Erythroblast (primary cell): ENCODE results near the gene ANP32A.

ENCODE experiments used
- DNase-seq, 2 experiments: peaks; one replicate each; lab custom pipeline; 2025; lab: John Stamatoyannopoulos, UW
- GATA1 ChIP-seq: IDR thresholded peaks from 2 replicates; pipeline ENCODE4 v1.6.1; 2011; ENCODE audit warnings: low read depth, mild to moderate bottlenecking, control low read depth, low read length, moderate library complexity
- POLR2A ChIP-seq: IDR thresholded peaks from 2 replicates; pipeline ENCODE4 v1.6.1; 2011; ENCODE audit warnings: mild to moderate bottlenecking, low read length

Gene ANP32A

DNA sequence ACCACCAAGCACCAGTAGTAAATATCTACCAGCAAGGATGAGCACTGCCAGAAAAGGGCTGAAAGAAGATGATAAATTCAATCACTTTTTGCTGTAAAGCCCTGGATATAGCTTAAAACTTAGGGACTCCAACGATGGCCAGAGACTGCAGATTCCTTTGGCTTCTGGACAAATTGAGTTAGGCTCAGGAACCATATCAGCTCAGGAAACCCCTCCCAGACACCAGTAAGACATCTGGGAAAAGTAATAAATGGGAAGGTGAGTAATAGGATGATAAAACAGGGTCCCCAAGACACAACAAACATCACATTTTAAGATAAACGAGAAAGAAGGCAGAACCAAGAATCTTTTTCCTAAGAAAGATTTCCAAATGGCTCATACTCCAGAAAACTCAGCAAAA lies 65.0 kb downstream of the ANP32A start:
- no peak for TF ChIP-seq GATA1
- no peak for TF ChIP-seq POLR2A
- DNase-seq = no peak

DNA sequence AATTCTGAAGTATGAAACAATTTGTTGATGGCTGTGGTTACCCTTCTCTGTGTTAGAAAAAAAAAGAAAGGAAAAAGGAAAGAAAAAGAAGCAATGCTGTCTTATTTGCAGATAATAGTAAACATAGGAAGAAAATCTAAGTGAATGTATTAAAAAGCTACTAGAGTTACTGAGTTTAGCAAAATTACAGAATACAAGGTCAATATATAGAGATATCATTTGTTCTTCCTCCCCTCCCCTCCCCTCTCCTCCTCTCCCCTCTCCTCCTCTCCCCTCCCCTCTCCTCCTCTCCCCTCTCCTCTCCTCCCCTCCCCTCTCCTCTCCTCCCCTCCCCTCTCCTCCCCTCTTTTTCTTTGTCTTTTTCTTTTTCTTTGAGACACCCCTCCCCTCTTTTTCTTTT lies 69.1 kb downstream of the ANP32A start:
- TF ChIP-seq GATA1 (no peak), POLR2A (no peak)
- DNase-seq = no peak

DNA sequence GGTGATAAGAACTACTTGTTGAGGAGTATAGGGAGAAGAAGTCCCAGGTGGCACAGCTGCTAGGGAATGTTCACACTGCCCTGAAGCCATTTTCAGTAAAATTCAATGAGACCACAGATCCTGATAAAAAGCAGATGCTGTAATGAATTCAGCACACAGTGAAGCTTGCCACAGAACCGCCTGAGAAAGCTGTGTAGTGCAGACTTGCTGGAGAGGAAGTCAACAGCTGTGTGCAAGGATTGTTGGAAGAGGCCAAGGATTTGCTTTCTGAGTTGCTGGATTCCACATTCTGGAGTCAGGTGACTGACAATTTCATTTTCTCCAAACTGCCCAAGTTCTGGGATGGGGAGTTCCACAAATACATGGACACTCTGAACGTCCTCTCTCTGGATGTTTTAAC lies 70.9 kb downstream of the ANP32A start:
- no peak for TF ChIP-seq POLR2A
- TF ChIP-seq GATA1 = no peak
- no peak for DNase-seq

DNA sequence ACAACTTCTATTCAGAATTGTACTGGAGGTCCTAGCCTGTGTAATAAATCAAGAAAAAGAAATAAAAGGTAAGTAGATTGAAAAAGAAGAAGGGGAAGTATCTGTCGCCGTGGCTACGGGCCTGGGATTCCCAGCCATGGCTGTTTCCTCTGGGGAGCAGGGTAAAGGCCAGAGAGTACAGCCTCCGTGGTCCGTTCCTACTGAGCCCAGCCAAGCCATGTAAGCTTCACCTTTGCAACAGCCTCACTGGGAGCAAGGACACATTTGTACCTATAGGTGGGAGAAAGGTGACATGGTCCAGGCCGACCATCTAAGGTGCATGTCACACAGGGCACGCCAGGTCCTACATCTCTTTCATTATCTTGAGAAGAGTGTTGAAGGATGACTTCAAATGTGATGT lies 71.3 kb downstream of the ANP32A start:
- TF ChIP-seq POLR2A (no peak), GATA1 (no peak)
- no peak for DNase-seq

DNA sequence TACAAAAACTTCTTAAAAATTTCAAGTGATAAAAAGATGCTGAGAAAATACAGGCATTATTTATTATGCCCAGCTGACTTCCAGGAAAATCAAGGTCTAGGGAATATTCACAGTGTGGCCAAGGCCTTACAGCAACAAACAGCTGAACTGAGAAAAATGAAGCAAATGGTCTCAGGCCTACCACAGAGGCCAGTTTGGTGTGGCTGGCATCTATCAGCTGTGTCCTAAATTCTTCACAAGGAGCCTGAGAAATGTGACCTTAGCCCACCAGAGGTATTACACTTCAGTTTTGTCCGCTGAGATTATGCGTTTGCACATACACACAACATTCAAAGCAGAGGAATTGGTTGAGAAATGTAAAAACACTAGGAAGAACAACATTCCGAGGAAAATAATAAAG lies 77.4 kb downstream of the ANP32A start:
- DNase-seq = no peak
- TF ChIP-seq GATA1 (no peak), POLR2A (no peak)

DNA sequence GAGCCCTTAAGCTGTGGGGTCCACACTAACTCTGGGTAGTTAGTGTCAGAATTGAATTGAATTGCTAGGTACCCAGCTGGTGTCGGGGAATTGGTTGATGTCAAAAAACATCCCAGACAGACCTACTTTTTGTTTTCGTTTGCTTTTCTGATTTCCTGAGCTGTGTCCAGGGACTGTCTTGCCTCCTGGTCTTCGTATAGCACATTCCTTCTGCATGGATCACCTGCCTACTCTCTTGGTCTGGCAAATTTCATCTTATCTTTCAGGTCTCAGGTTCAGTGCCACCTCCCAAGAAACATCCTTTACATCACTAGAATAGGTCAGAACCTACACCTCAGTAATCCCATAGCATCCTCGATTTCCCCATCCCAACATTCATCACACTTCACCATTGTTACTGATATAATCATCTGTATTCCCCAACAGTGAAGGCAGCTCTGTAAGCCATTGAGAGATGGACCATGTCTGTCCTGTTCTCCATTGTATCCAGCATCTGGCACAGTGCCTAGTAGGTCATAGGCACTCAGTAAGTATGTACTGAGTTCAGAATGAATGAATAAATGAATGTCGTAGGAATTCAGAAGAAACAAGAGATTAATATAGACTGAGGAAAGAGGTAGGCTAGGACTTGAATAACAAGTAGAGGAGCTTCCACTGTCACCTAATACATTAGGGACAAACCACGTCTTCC lies 81.2 kb downstream of the ANP32A start:
- DNase-seq = no peak
- TF ChIP-seq GATA1 = no peak
- TF ChIP-seq POLR2A = no peak

DNA sequence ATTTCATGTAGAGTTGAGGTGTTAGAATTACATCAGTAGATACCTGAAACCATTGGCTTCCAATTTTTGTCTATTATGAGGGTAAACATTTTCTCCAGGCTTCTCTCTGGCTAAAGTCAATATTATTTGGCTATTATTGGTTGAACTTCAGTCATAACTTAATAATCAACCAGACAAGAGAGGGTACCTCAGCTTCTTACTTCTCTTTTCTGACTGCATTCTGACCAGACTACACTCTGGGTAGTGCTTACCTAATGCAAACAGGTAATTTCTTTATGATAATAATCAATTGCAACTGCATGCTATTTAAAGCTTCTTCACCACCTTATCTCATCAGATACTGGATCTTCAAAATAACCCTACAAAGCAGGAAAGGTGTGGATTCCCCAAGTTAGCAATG lies 85.1 kb downstream of the ANP32A start:
- DNase-seq = no peak
- no peak for TF ChIP-seq POLR2A
- no peak for TF ChIP-seq GATA1

DNA sequence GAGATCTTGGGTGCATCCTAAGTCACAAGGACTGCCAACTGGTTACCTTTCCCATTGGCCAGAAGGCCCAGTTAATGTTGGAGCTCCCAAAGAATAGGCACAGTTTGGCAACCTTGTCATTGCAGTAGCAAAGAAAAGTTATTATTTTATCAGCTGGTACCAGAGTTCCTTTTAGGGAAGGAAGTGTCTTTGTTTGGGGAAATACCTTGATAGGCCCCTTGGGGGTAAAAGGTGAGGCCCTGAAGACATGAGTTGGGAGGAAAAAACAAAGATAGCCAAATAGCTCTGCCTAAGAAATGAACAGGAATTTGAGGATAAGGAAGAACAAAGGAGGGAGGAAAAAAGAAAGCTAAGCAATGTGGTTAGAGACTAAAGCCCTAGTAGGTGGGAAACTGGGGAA lies 85.8 kb downstream of the ANP32A start:
- TF ChIP-seq POLR2A = no peak
- TF ChIP-seq GATA1 = no peak
- peak in 1 of 2 experiments; percentile 38 for DNase-seq

DNA sequence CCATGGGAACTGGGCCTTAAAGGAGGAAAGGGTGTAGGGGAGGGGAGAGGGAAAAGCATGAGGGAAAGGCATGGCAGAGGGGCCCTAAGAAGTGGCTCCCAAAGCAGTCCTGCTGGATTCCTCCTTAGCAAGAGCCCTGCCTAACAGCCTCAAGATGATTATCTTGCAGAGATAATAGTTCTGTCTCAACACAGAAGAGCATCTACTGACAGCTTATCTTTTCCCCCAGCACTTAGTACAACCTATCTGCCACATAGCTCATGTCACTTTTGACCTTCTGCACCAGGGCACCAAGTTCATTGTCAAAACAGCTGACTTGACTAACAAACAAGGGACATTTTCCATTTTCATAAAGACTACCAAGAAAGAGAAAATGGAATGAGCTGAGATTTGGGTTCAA lies 86.3 kb downstream of the ANP32A start:
- DNase-seq = peak; percentile 50 to 88
- TF ChIP-seq GATA1 (no peak), POLR2A (no peak)

DNA sequence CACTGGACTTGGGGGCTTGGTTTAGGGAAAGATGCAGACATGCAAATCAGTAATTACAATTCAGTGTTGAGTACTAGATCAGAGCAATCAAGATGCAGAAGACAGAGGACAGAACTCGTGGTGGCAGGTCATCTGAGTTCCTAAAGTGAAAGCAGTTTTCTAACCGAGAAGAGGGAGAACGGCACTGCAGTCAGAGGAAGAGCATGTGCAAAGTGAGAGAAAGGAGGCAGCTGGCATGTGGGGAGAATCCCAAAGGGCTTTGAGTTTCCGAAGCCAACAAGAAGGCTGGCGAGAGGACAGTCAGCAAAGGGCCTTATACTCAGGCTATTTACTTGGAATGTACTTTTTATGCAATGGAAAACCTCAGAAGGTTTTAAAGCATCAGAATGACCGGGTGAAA lies 87.0 kb downstream of the ANP32A start:
- TF ChIP-seq POLR2A = no peak
- TF ChIP-seq GATA1 = no peak
- peak; percentile 32 to 59 for DNase-seq

DNA sequence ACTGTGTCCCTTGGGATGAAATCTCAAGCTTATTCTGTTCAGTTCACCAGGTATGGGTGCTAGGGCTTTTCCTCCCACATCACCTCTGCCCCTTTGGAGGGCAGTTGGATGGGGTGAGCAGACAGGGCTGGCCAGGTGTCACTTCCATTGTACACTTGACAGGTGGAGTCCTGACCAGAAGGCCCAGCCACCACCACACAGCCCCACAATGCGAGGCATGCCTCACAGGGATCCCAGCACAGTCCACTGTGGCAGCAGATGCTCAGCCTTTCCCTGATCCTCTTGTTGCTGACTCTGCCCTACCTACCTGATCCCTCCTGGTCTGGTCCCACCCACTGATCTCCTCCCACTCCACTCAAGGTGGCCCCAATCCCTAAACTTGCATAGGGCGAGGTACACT lies 88.2 kb downstream of the ANP32A start:
- DNase-seq = no peak
- no peak for TF ChIP-seq POLR2A
- no peak for TF ChIP-seq GATA1

DNA sequence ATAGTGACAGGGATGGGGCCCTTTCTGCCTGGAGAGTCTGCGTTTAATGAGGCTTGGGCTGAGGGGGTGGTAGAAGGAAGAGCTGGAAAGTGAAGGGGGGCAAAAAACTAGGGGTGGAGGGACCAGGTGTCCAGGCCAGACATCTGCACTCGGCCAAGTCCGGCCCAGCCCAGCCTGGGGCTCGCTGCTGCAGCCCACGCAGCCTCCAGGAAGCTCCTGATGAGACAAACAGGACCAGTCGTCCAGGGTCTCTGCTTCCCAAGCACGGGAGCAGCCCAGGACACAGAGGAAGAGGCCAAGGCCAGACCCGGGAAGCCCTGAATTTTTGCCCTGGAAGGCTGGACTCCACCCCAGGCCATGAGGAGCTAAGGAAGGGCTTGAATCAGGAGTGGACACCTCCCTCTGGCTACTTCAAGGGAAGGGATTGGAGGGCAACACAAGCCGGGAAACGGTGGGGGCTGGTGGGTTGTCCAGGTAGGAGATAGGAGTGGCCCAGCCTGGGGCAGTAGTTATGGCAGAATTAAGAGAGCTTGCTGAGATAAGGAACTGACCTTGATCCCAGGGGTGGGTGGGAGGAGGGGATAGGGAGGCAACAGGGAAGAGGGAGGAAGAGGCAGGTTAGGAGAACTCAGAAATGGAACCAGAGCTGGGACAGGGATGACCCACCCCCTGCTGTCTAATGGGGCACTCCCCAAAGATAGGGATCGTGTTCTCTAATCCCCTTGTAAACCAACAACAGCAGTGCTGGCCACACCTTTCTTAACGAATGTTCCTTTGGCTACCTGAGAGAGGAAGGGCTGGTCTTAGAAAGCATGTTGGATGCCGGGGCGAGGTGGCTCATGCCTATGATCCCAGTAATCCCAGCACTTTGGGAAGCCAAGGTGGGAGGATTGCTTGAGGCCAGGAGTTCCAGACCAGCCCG lies 89.5 kb downstream of the ANP32A start:
- DNase-seq = no peak
- TF ChIP-seq POLR2A (no peak), GATA1 (no peak)

DNA sequence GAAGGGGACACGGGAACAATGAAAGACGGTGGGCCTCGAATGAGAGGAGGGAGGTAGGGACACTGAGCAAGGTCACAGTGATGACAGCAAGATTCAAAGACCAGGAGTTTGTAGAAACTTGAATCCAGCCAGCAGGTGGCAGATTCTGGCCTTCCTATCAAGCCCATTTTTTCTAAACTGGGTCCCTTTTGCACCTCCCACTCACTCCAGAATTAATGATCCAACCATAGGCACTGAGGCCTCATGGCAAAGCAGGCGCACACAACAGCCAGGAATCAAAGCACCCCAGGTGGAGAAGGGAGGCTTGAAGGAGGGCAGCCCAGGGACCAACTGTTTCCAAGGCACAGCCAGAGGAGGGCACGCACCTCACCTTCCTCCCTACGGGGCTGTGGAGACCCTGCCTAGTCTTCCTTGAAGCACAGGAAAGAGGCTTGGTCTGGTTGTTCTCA lies 90.2 kb downstream of the ANP32A start:
- DNase-seq = peak; percentile 64 to 65
- TF ChIP-seq GATA1 (no peak), POLR2A (no peak)

DNA sequence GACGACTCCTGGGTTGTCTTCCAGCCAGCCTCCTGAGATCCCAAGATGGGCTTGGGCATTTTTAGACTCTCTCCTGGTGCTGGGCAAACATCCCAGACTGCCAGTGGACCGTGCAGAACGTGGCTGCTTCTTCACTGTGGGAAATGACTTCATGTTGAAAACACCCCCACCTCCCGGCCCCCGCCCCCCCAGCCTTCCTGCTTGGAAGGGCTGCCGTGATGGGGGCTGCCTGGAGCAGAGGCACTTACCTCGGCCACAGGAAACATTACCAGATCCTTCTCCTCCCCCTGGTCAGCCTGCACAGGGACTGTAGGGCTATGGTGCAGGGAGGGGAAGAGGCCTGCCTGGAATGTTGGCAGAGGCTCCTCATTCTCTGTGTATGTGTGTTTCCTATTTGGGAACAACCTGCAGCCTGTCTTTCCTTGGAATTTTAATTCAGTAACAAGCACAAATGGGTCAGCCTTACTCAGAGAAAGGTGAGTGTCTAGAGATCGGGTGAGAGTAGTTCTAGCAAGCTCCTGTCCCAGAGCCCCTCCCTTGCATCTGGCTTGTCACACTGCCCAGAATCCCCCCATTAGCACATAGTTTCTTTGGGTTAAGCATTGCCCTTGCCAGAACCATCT lies 90.8 kb downstream of the ANP32A start:
- TF ChIP-seq GATA1 (no peak), POLR2A (no peak)
- DNase-seq = peak in 1 of 2 experiments; percentile 50
